GM10248 (cell line): Measurements from ENCODE around the gene DHX30.
"Not testable (repeated sequence)": the region's sequence is repeated elsewhere in the genome, so short reads cannot be mapped to it uniquely, and the experiment has no call there.

Experiments
- CTCF ChIA-PET: fragments of 300-600 bp; sonication (Branson Sonifier 250); formaldehyde crosslinking; extraction: SDS; loops from one replicate; lab custom pipeline; 2021; ENCODE audit warnings: antibody characterized with exemption; lab: Yijun Ruan, JAX
- POLR2A ChIA-PET: fragments of 350-650 bp; sonication (Branson Sonifier 250); formaldehyde crosslinking; extraction: SDS; loops from one replicate; lab custom pipeline; 2020; ENCODE audit warnings: antibody characterized with exemption; lab: Yijun Ruan, JAX
- DNase-seq: peaks from one replicate; pipeline ENCODE4 v3.0.0; 2012; ENCODE audit errors: extremely low spot score
- CTCF ChIP-seq: IDR thresholded peaks from 2 replicates; pipeline ENCODE4 v1.5.1; 2012; ENCODE audit warnings: mild to moderate bottlenecking, low read depth; ENCODE audit errors: extremely low read depth, missing control alignments, control extremely low read depth

The DHX30 gene

DNA sequence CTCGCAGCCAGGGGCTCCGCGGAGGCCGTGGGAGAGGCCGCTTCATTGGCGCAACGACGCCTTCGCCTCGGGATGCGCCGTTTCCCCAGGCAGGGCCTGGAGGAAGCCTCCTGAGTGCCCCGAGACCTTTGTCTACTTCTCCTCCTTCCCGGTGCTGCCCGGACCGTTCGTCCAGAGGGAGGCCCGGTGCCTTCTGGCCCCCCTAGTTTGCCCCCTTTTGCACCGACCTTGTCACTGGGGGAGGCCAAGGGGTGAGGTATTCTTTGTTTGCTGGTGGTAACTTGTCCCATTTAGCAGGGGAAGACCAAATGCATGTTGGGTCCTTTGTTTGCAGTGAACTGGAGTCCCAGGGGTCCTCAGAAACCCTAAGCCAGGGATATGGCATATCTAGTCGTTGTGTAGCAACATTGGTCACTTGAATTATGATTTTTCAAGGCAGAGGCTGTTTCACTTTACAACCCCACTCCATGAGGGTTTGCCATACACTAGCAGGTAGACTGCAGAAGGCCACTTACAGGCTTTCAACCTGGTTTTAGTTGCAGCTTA, 615 bp downstream of the DHX30 start:
- no peak for DNase-seq
- no peak for TF ChIP-seq CTCF
- POLR2A ChIA-PET = no interaction called here
- CTCF ChIA-PET = interaction anchor here (1.5 to 2.6 kb wide), 4 partner anchors 14 to 383 kb away, joined by 4 to 9 read pairs (median 6); no protein-coding TSS in a partner anchor

DNA sequence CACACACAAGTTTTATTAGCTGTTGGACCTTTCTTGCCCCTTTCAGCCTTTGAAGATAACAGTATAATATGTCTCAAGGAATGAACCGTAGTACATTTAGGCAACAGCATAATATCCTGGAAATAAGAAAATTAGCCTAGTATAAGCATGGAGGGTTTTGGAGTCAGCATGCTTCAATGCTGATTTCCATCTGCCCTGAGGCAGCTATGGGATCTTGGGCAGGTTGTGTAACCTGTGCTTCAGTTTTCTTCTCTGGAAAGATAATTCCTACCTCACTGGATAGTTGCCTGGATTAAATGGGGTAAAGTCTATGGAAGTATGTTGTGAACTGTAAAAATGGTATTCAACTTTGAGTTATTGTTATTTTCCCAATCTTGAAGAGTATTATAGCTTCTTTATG, 1.6 kb downstream of the DHX30 start:
- CTCF ChIA-PET = interaction anchor here (0.9 to 2.6 kb wide), 9 partner anchors 9 to 384 kb away, joined by 3 to 9 read pairs (median 6); no protein-coding TSS in a partner anchor
- POLR2A ChIA-PET = no interaction called here
- TF ChIP-seq CTCF = no peak
- DNase-seq = no peak

DNA sequence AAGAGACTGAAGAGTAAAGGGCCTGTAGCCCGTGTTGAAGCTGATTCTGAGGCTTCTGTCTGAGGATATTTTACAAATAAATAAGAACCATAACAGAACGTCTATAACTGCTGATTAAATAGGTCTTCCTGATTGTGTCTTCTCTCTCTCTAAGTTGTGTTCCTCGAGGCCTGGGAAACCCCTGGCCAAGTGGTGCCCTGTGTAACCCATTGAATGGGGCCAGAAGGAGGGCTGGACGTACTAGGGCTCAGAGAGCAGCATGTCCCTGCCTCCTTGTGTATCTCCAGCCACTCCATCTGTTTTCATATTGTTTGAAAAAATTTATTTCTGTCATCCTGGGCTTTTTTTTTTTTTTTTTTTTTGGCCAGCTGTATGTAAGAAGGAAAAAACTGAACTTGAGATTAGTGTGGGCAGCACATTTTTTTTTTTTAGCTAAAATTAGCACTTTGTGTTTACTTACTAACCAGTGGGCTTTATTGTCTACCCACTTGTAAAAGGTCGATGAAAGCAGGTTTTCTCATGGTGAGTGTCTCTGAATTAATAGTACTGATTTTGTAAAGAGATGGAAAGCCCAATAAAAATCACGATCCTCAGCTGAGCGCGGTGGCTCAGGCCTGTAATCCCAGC, 10.7 kb downstream of the DHX30 start:
- POLR2A ChIA-PET = interaction anchor here (0.5 kb wide), 1 partner anchor 237 kb away, joined by 5 read pairs; no protein-coding TSS in a partner anchor
- DNase-seq = no peak
- no peak for TF ChIP-seq CTCF
- CTCF ChIA-PET = interaction anchor here (0.9 to 8.1 kb wide), 7 partner anchors 9 to 393 kb away, joined by 3 to 77 read pairs (median 3); no protein-coding TSS in a partner anchor

GRCh38 chr3:47817609-47818008, 14.7 kb downstream of the DHX30 start:
- DNase-seq = no peak
- CTCF ChIA-PET = interaction anchor here (0.9 to 8.1 kb wide), 9 partner anchors 7 to 340 kb away, joined by 3 to 77 read pairs (median 6); no protein-coding TSS in a partner anchor
- TF ChIP-seq CTCF = no peak
- POLR2A ChIA-PET = no interaction called here

DNA sequence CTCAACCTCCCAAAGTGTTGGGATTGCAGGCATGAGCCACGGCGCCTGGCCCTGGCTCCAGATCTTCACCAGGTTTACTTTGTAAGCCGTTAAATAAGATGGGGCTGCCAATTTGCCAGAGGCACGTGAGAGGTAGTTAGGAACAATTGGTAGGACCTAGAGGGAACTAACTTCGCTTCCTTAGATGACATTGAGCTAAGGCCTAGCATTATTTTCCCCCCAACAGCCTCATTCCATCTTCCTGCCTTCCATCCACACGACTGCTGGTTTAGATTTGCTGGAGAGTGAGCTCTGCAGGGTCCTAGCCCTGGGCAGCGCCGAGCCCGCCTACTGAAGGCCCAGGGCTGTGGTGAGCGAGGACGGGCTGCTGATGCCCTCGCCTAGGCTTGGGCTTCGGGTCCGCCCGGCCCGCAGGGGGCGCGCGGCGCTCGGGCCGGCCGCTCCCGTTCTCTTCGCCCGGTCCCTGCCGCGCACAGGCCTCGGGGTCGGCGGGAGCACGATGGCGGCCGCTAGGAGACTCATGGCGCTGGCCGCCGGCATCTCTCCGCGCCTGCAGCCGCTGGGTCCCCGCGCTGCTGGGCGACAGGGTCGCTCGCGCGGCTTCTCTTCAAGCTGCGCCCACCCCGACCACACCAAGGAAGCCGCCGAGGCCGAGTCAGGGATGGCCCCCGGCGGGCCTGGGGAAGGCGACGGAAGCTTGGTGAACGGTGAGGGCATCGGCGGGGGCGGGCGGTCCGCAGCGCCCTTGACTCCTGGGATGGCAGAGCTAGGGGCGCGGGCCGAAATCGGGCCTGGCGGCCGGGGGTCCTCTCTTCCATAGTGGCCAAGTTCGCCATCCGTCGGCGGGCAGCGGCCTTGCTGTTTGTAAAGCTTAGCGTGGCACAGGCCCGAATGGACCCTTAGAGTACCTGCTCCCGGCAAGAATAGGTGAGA, 21.9 kb downstream of the DHX30 start:
- CTCF ChIA-PET = interaction anchor here (0.7 to 4.6 kb wide), 57 partner anchors 7 to 611 kb away, joined by 3 to 77 read pairs (median 3); partner anchors contain the start of genes CDC25A and SCAP
- POLR2A ChIA-PET = interaction anchor here (0.6 to 1.0 kb wide), 3 partner anchors 13 to 464 kb away, joined by 3 to 5 read pairs (median 4); no protein-coding TSS in a partner anchor
- peak; percentile 96 for DNase-seq
- TF ChIP-seq CTCF = peak; percentile 96

- no peak for TF ChIP-seq CTCF
- ChIA-PET CTCF (interaction anchor here (0.7 to 4.6 kb wide), 48 partner anchors 9 to 611 kb away, joined by 3 to 77 read pairs (median 3); partner anchors contain the start of genes CDC25A and SCAP), POLR2A (interaction anchor here (0.6 to 0.9 kb wide), 2 partner anchors 50 to 182 kb away, joined by 3 to 5 read pairs; no protein-coding TSS in a partner anchor)
- DNase-seq = no peak
Measured at GRCh38 chr3:47825590-47825989, 22.7 kb downstream of the DHX30 start.

- POLR2A ChIA-PET, DNase-seq: not testable (repeated sequence)
- CTCF ChIA-PET = interaction anchor here (1.2 kb wide), 2 partner anchors 160 to 322 kb away, joined by 3 read pairs; no protein-coding TSS in a partner anchor
Measured at GRCh38 chr3:47829482-47829881, 26.5 kb downstream of the DHX30 start.
